HG03469 (cell line): ENCODE results near the gene BAIAP2.
"Not testable (repeated sequence)": the region's sequence is repeated elsewhere in the genome, so short reads cannot be mapped to it uniquely, and the experiment has no call there.

Experiments
- ATAC-seq: cut with Tn5 transposase; IDR thresholded peaks from one replicate; pipeline ENCODE4 v1.9.1; 2021; ENCODE audit warnings: mild to moderate bottlenecking, moderate library complexity, moderate number of reproducible peaks; ENCODE audit not compliant: unreplicated experiment

Gene BAIAP2

GRCh38 chr17:81021531-81022343, 13.2 kb upstream of the BAIAP2 start:
- ATAC-seq = no peak

- ATAC-seq = no peak
These were observed 12.6 kb upstream of the BAIAP2 start for GRCh38 chr17:81022344-81022676.

- ATAC-seq = no peak
These were observed 9.7 kb upstream of the BAIAP2 start for GRCh38 chr17:81025065-81025740.

- ATAC-seq = no peak
These were observed 9.2 kb upstream of the BAIAP2 start for GRCh38 chr17:81025741-81026129.

GRCh38 chr17:81026266-81027036, 8.5 kb upstream of the BAIAP2 start:
- ATAC-seq = no peak

GRCh38 chr17:81027038-81027437, 7.9 kb upstream of the BAIAP2 start:
- no peak for ATAC-seq

GRCh38 chr17:81027591-81028505, 7.1 kb upstream of the BAIAP2 start:
- ATAC-seq = no peak

GRCh38 chr17:81028506-81028858, 6.5 kb upstream of the BAIAP2 start:
- ATAC-seq = no peak

- ATAC-seq = no peak
These were observed 5.1 kb upstream of the BAIAP2 start for GRCh38 chr17:81029859-81030258.

GRCh38 chr17:81030312-81030711, 4.6 kb upstream of the BAIAP2 start:
- ATAC-seq = not testable (repeated sequence)

- no peak for ATAC-seq
These were observed 4.0 kb upstream of the BAIAP2 start for GRCh38 chr17:81030741-81031565.

- ATAC-seq = no peak
These were observed 3.1 kb upstream of the BAIAP2 start for GRCh38 chr17:81031566-81032550.

GRCh38 chr17:81032641-81033480, 2.1 kb upstream of the BAIAP2 start:
- no peak for ATAC-seq

GRCh38 chr17:81033535-81034167, 1.3 kb upstream of the BAIAP2 start:
- no peak for ATAC-seq

GRCh38 chr17:81034168-81034777, 678 bp upstream of the BAIAP2 start:
- no peak for ATAC-seq

GRCh38 chr17:81035521-81036196, 708 bp downstream of the BAIAP2 start:
- ATAC-seq = no peak
